H1 (cell line): ENCODE results near the gene SERPINB5. TPM values are rescaled to one million over a fixed set of nuclear protein-coding genes. Genes with fewer than 3 reads are reported as not detected.

ENCODE experiments used
- CHD7 ChIP-seq: fragments of 300-600 bp; sonication (generic); IDR thresholded peaks from 2 replicates; pipeline ENCODE4 v1.7.1; 2012; ENCODE audit warnings: low read length, moderate library complexity, mild to moderate bottlenecking, inconsistent platforms; ENCODE audit not compliant: insufficient replicate concordance
- CTCF ChIP-seq, 3 experiments: IDR thresholded peaks; 1 replicate in 2 of 3; 2 replicates in 1 of 3; pipeline versions ENCODE4 v1.5.1 to v1.6.1; 2011; ENCODE audit warnings: low read length in 3 of 3, mild to moderate bottlenecking in 3 of 3, inconsistent platforms in 2 of 3, low read depth in 1 of 3, moderate library complexity in 1 of 3; ENCODE audit not compliant: insufficient read depth in 1 of 3; ENCODE audit errors: control extremely low read depth in 1 of 3
- PHF8 ChIP-seq: fragments of 200-600 bp; sonication (generic); conservative IDR thresholded peaks from 2 replicates; pipeline ENCODE4 v1.7.1; 2012; ENCODE audit warnings: low read depth, mild to moderate bottlenecking, inconsistent platforms, low read length, moderate library complexity
- RNF2 ChIP-seq: fragments of 200-900, 300-1000 bp; sonication (generic); IDR thresholded peaks from 2 replicates; pipeline ENCODE4 v1.7.1; 2016; ENCODE audit warnings: borderline replicate concordance, low read depth, mild to moderate bottlenecking, antibody characterized with exemption, low read length; ENCODE audit not compliant: poor library complexity, severe bottlenecking; ENCODE audit errors: missing control alignments
- polyA plus RNA-seq, 7 experiments: library from polyadenylated mRNA; depleted of rRNA in 3 of 7; stranded (reverse) in 5 of 7; unstranded in 2 of 7; fragments of >200 nt in 5 of 7; fragments of 200-250 nt in 2 of 7; gene quantifications; 1 replicate in 5 of 7; 2 replicates in 1 of 7; 4 replicates in 1 of 7; pipeline versions ENCODE4 v1.2.1 to v1.2.3, GENCODE V29; 2011 to 2013; ENCODE audit warnings: missing spikeins in 2 of 7, mixed read lengths in 2 of 7
- total RNA-seq: library from RNA; stranded (reverse); fragmentation: NEBNext Ultra II Directional; extraction: Animal tissue kit (Norgen Biotek cat#: 25700); gene quantifications from 2 replicates; pipeline ENCODE4 v1.2.1, GENCODE V29; 2021

SERPINB5 gene
- total and polyA plus RNA-seq, 2 of the 8 experiments (the other 6 are each of a cell fraction or from before 2014, with no cell fraction given) = 0.03 TPM; not detected in 1

- no peak for TF ChIP-seq CHD7
- TF ChIP-seq PHF8 = no peak
- TF ChIP-seq RNF2 = no peak
- no peak for TF ChIP-seq CTCF (IDR thresholded peaks at IDR 0.05; ENCODE audit: control extremely low read depth in 1 of 3, insufficient read depth in 1 of 3, low read depth in 1 of 3, low read length in 3 of 3)
Measured at GRCh38 chr18:63444580-63444979, 32.2 kb upstream of the SERPINB5 start (continued).
